Activated T-helper 9 cell treated with anti-CD3 and anti-CD28 coated beads, Interleukin-2, amount 50 U/mL, for 16 hours (primary cell): ENCODE results near the gene CEP128.
"Not testable (repeated sequence)": the region's sequence is repeated elsewhere in the genome, so short reads cannot be mapped to it uniquely, and the experiment has no call there.

ENCODE experiments used
- DNase-seq: peaks from one replicate; pipeline ENCODE4 v3.0.0-alpha.2; 2020; ENCODE audit warnings: low read depth

Gene CEP128

GRCh38 chr14:80953211-80953610 is 11.7 kb upstream of the CEP128 start:
- DNase-seq, result not testable (repeated sequence)

GRCh38 chr14:80951491-80951890 is 10.0 kb upstream of the CEP128 start:
- DNase-seq, result no peak

GRCh38 chr14:80948291-80948690 is 6.8 kb upstream of the CEP128 start:
- DNase-seq, result no peak

- DNase-seq, result no peak
Measured at GRCh38 chr14:80946797-80947196, 5.3 kb upstream of the CEP128 start.

- DNase-seq, result no peak
Measured at GRCh38 chr14:80946187-80946586, 4.6 kb upstream of the CEP128 start.

GRCh38 chr14:80944861-80945617 is 3.5 kb upstream of the CEP128 start:
- DNase-seq, result no peak

GRCh38 chr14:80942191-80942600 is 658 bp upstream of the CEP128 start:
- DNase-seq, result no peak

- no peak for DNase-seq
Measured at GRCh38 chr14:80940146-80940545, 1.4 kb downstream of the CEP128 start.

GRCh38 chr14:80933686-80934085 is 7.9 kb downstream of the CEP128 start:
- DNase-seq, result no peak

- no peak for DNase-seq
Measured at GRCh38 chr14:80933282-80933681, 8.3 kb downstream of the CEP128 start.

GRCh38 chr14:80930836-80931389 is 10.6 kb downstream of the CEP128 start:
- DNase-seq, result peak; percentile 23

- no peak for DNase-seq
Measured at GRCh38 chr14:80930095-80930494, 11.4 kb downstream of the CEP128 start.

GRCh38 chr14:80927083-80927989 is 14.2 kb downstream of the CEP128 start:
- no peak for DNase-seq

GRCh38 chr14:80926397-80927082 is 15.0 kb downstream of the CEP128 start:
- DNase-seq, result no peak

- DNase-seq, result no peak
Measured at GRCh38 chr14:80924365-80925103, 17.0 kb downstream of the CEP128 start.

GRCh38 chr14:80923368-80923767 is 18.2 kb downstream of the CEP128 start:
- no peak for DNase-seq

GRCh38 chr14:80919622-80920021 is 21.9 kb downstream of the CEP128 start:
- DNase-seq, result no peak

- DNase-seq, result not testable (repeated sequence)
Measured at GRCh38 chr14:80912013-80912412, 29.5 kb downstream of the CEP128 start.

GRCh38 chr14:80906946-80907345 is 34.6 kb downstream of the CEP128 start:
- DNase-seq, result no peak

GRCh38 chr14:80906336-80906735 is 35.2 kb downstream of the CEP128 start:
- no peak for DNase-seq

GRCh38 chr14:80902608-80903007 is 38.9 kb downstream of the CEP128 start:
- DNase-seq, result no peak

- no peak for DNase-seq
Measured at GRCh38 chr14:80901822-80902221, 39.7 kb downstream of the CEP128 start.
